Activated naive CD8-positive, alpha-beta T cell (primary cell): ENCODE results near the gene BUD13.
A peak's percentile ranks its signal among the peaks of the same experiment; 100 is the strongest.

Source experiments
- H3K27ac Mint-ChIP-seq: one replicate; pipeline ENCODE4 v1.8.0; 2021; ENCODE audit warnings: mixed read lengths
- H3K27me3 Mint-ChIP-seq: one replicate; pipeline ENCODE4 v1.8.0; 2021; ENCODE audit warnings: mixed read lengths
- H3K36me3 Mint-ChIP-seq: one replicate; pipeline ENCODE4 v1.8.0; 2021; ENCODE audit warnings: mixed read lengths
- H3K4me1 Mint-ChIP-seq: one replicate; pipeline ENCODE4 v1.8.0; 2021; ENCODE audit warnings: low read depth, mixed read lengths
- H3K4me3 Mint-ChIP-seq: one replicate; pipeline ENCODE4 v1.8.0; 2021; ENCODE audit warnings: mild to moderate bottlenecking, mixed read lengths
- H3K9me3 Mint-ChIP-seq: one replicate; pipeline ENCODE4 v1.8.0; 2021; ENCODE audit warnings: low read depth, mixed read lengths

Gene BUD13

DNA sequence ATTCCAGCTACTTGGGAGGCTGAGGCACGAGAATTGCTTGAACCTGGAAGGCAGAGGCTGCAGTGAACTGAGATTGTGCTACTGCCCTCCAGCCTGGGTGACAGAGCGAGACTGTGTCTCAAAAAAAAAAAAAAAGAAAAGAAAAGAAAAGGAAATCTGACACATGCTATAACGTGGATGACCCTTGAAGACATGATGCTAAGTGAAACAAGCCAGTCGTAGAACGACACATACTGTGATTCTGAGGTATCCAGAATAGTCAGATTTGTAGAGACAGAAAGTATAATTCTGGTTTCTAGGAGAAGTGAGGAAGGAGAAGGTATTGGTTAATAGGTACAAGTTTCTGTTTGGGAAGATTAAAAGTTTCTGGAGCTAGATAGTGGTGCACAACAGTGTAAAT is 25.6 kb upstream of the BUD13 start:
- Mint-ChIP-seq H3K27ac (no peak overlapping the region), H3K4me1 (no peaks in the 10 kb centered on the region), H3K4me3 (no peak overlapping the region), H3K36me3 (no peaks in the 10 kb centered on the region), H3K9me3 (no peaks in the 10 kb centered on the region), H3K27me3 (peaks cover 5% of the 10 kb centered on the region)

- H3K4me1 Mint-ChIP-seq: no peaks in the 10 kb centered on the region
- H3K27me3 Mint-ChIP-seq: peaks cover 5% of the 10 kb centered on the region
- no peaks in the 10 kb centered on the region for H3K9me3 Mint-ChIP-seq
- no peak overlapping the region for H3K27ac Mint-ChIP-seq
- no peaks in the 10 kb centered on the region for H3K36me3 Mint-ChIP-seq
- H3K4me3 Mint-ChIP-seq: no peak overlapping the region
Measured at GRCh38 chr11:116797816-116798215, 25.0 kb upstream of the BUD13 start.

- Mint-ChIP-seq H3K9me3 (no peaks in the 10 kb centered on the region), H3K27me3 (peaks cover 5% of the 10 kb centered on the region), H3K36me3 (no peaks in the 10 kb centered on the region), H3K27ac (no peak overlapping the region), H3K4me3 (no peak overlapping the region), H3K4me1 (no peaks in the 10 kb centered on the region)
Measured at GRCh38 chr11:116796548-116796947, 23.8 kb upstream of the BUD13 start.

GRCh38 chr11:116794851-116795250 is 22.1 kb upstream of the BUD13 start:
- peaks cover 2% of the 10 kb centered on the region for H3K27me3 Mint-ChIP-seq
- H3K4me3 Mint-ChIP-seq: no peak overlapping the region
- peaks cover 4% of the 10 kb centered on the region for H3K4me1 Mint-ChIP-seq
- H3K9me3 Mint-ChIP-seq: no peaks in the 10 kb centered on the region
- H3K27ac Mint-ChIP-seq: no peak overlapping the region
- H3K36me3 Mint-ChIP-seq: no peaks in the 10 kb centered on the region

GRCh38 chr11:116793772-116794097 is 20.9 kb upstream of the BUD13 start:
- Mint-ChIP-seq H3K9me3 (no peaks in the 10 kb centered on the region), H3K27me3 (no peaks in the 10 kb centered on the region), H3K4me1 (peaks cover 7% of the 10 kb centered on the region), H3K4me3 (no peak overlapping the region), H3K27ac (no peak overlapping the region), H3K36me3 (no peaks in the 10 kb centered on the region)

GRCh38 chr11:116792869-116793771 is 20.3 kb upstream of the BUD13 start:
- H3K36me3 Mint-ChIP-seq: no peaks in the 10 kb centered on the region
- no peaks in the 10 kb centered on the region for H3K27me3 Mint-ChIP-seq
- H3K4me1 Mint-ChIP-seq: peaks cover 11% of the 10 kb centered on the region
- no peak overlapping the region for H3K4me3 Mint-ChIP-seq
- H3K9me3 Mint-ChIP-seq: no peaks in the 10 kb centered on the region
- no peak overlapping the region for H3K27ac Mint-ChIP-seq

DNA sequence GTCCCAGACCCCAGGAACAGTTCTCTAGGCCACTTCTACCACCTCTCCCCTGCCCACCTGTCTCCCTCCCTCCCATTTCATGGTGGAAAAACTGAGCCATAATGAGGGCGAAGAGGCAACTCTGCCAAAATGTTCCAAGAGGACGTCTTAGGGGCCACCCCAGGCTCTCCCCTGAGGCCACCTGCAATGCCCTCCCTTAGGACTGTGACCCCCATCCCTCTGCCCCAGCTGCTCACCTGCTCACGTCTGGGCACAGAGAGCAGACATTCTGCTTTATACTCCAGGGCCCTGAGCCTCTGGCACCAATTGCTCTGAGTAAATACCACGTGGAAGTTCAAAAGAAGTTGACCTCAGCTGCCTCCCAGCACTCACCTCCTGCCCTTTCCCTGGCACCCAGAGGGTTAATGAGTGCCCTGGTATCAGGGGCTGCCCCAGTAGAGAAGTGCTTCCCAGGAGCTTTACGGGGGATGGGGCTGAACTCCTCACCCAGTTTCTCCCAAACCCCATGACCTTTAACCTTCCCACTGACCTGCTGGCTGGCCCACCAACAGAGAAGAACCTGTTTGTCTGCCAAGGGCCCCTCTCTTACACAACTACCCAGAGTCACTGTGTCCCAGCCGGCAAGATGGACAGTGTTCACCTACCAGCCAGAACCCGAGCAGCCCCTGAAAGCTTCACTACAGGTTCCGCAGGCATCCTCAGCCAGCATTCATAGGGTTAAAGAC is 19.5 kb upstream of the BUD13 start:
- H3K4me3 Mint-ChIP-seq: no peak overlapping the region
- no peak overlapping the region for H3K27ac Mint-ChIP-seq
- H3K4me1 Mint-ChIP-seq: peaks cover 14% of the 10 kb centered on the region
- H3K36me3 Mint-ChIP-seq: no peaks in the 10 kb centered on the region
- H3K27me3 Mint-ChIP-seq: no peaks in the 10 kb centered on the region
- no peaks in the 10 kb centered on the region for H3K9me3 Mint-ChIP-seq

GRCh38 chr11:116791813-116792143 is 19.0 kb upstream of the BUD13 start, which contains the start of gene APOA5:
Gene APOA5, minus strand, starts transcription at chr11:116791879. Its CDS starts 19 bp downstream, at chr11:116791860.
- H3K27ac Mint-ChIP-seq: no peak within 1 kb of the TSS
- H3K4me3 Mint-ChIP-seq: peak within 1 kb of the TSS; percentile 42
- H3K27me3 Mint-ChIP-seq: no peaks in the 10 kb centered on the region
- H3K4me1 Mint-ChIP-seq: peaks cover 19% of the 10 kb centered on the region
- no peaks in the 10 kb centered on the region for H3K9me3 Mint-ChIP-seq
- H3K36me3 Mint-ChIP-seq: peaks cover 3% of the 10 kb centered on the region

GRCh38 chr11:116791002-116791812 is 18.4 kb upstream of the BUD13 start:
- Mint-ChIP-seq H3K4me3 (peak overlapping the region; percentile 42), H3K27ac (no peak overlapping the region), H3K36me3 (peaks cover 3% of the 10 kb centered on the region), H3K9me3 (no peaks in the 10 kb centered on the region), H3K27me3 (no peaks in the 10 kb centered on the region), H3K4me1 (peaks cover 24% of the 10 kb centered on the region)

- H3K9me3 Mint-ChIP-seq: no peaks in the 10 kb centered on the region
- no peaks in the 10 kb centered on the region for H3K27me3 Mint-ChIP-seq
- H3K36me3 Mint-ChIP-seq: peaks cover 3% of the 10 kb centered on the region
- peaks cover 33% of the 10 kb centered on the region for H3K4me1 Mint-ChIP-seq
- H3K27ac Mint-ChIP-seq: no peak overlapping the region
- H3K4me3 Mint-ChIP-seq: no peak overlapping the region
Measured at GRCh38 chr11:116790167-116791001, 17.6 kb upstream of the BUD13 start.

DNA sequence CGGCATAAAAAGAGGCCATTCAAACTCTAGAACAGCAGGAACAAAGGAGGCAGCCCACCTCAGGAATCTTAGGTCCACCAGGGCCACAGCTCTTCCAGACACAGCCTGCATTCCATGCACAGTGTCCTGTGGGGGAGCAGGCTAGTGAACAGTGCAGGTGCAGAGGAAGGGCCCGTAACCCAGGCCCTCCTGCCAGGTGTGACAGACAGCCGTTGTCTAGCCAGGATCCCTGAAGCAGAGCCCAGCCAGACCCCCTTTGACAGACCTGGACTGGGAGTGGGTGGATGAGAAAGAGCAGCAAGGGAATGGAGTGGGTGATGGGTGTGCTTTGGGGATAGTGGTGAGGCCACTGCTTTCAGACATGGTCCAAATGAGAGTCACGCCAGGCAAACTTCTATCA is 16.2 kb upstream of the BUD13 start:
- no peak overlapping the region for H3K27ac Mint-ChIP-seq
- peaks cover 3% of the 10 kb centered on the region for H3K36me3 Mint-ChIP-seq
- no peaks in the 10 kb centered on the region for H3K9me3 Mint-ChIP-seq
- peak overlapping the region; percentile 99 for H3K4me3 Mint-ChIP-seq
- H3K4me1 Mint-ChIP-seq: peaks cover 44% of the 10 kb centered on the region
- no peaks in the 10 kb centered on the region for H3K27me3 Mint-ChIP-seq

- H3K27me3 Mint-ChIP-seq: no peaks in the 10 kb centered on the region
- peaks cover 3% of the 10 kb centered on the region for H3K36me3 Mint-ChIP-seq
- no peaks in the 10 kb centered on the region for H3K9me3 Mint-ChIP-seq
- peaks cover 44% of the 10 kb centered on the region for H3K4me1 Mint-ChIP-seq
- peak overlapping the region; percentile 95 for H3K27ac Mint-ChIP-seq
- H3K4me3 Mint-ChIP-seq: peak overlapping the region; percentile 99
Measured at GRCh38 chr11:116788534-116788933, 15.7 kb upstream of the BUD13 start.

GRCh38 chr11:116787786-116788486 is 15.1 kb upstream of the BUD13 start, which contains the start of gene ZPR1:
Gene ZPR1, minus strand, starts transcription at chr11:116788023. Its CDS starts 33 bp downstream, at chr11:116787990.
- peaks cover 6% of the 10 kb centered on the region for H3K36me3 Mint-ChIP-seq
- peak within 1 kb of the TSS; percentile 99 for H3K4me3 Mint-ChIP-seq
- H3K9me3 Mint-ChIP-seq: no peaks in the 10 kb centered on the region
- peaks cover 49% of the 10 kb centered on the region for H3K4me1 Mint-ChIP-seq
- peak within 1 kb of the TSS; percentile 95 for H3K27ac Mint-ChIP-seq
- H3K27me3 Mint-ChIP-seq: no peaks in the 10 kb centered on the region

DNA sequence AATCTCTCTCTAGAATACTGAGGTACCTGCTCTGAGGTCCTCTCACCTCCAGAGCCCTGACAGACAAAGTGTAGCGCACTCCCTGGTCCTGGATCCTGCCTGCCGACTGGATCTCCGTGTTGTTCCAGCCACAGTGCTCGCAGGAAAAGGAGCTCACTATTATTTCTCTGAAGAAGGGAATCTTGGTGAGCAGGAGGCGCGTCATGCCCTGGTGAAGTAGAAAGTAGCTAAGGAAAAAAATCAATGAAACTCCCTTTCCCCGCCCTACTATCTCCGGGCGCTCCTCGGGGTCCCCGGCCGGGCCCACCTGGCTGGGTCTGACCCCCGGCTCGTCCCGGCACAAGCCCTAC is 14.6 kb upstream of the BUD13 start:
- peaks cover 53% of the 10 kb centered on the region for H3K4me1 Mint-ChIP-seq
- H3K4me3 Mint-ChIP-seq: peak overlapping the region; percentile 99
- H3K36me3 Mint-ChIP-seq: peaks cover 6% of the 10 kb centered on the region
- peak overlapping the region; percentile 90 for H3K27ac Mint-ChIP-seq
- no peaks in the 10 kb centered on the region for H3K27me3 Mint-ChIP-seq
- H3K9me3 Mint-ChIP-seq: no peaks in the 10 kb centered on the region
